ENCODE data around the gene WWC1. TPM values are rescaled to one million over a fixed set of nuclear protein-coding genes. Genes with fewer than 3 reads are reported as not detected.
A peak's percentile ranks its signal among the peaks of the same experiment; 100 is the strongest.
"Not testable (repeated sequence)": the region's sequence is repeated elsewhere in the genome, so short reads cannot be mapped to it uniquely, and the experiment has no call there.

The WWC1 gene
- total RNA-seq, 1 experiment from 2014 or later = 98.5 TPM

DNA sequence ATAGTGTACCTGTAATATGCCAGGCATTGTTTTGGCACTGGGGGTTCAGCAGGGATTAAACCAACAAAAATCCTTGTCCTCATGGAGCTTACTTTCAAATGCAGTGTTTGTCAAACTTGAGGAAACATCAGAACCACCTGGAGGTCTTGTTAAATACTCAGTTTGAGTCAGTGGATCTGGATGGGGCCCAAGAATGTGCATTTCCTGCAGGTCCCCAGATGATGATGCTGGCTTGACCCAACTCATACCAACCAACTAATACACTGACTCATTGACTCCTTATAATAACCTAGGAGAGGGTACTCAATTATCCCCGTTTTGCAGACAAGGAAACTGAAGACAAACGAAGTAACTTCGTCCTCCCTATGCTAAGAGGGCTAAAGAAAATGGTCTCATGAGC, 11.3 kb downstream of the WWC1 start:
- no peak for DNase-seq (ENCODE audit: low read depth)
- in situ Hi-C loops (cut with HindIII; ENCODE audit: low pct_unique_long_range_greater_than_20kb, low sequenced_read_pairs) = no loop called here

DNA sequence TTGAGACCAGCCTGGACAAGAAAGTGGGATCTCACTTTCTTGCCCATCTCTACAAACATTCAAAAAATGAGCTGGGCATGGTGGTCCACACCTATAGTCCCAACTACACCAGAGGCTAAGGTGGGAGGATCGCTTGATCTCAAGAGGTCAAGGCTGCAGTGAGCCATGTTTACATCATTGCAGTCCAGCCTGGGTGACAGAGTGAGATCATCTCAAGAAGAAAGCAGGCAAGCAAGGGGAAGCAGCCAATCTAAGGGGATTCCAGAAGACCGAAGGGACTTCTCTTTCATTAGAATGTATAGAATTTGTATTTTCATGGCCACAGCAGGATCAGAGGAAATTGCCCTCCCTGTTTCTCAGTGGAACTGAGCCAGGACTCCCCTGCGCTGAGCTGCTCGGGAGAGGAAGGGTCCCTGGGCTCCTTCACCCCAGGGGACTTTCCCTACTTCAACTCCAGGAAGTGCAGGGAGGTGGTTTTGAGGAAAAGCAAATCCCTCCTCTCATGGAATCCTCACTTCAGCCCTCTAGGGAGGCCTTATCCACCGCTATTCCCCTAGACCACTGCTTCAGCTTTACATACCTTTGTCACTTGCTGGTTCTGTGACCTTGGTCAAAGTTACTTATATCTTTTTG, 12.1 kb downstream of the WWC1 start:
- DNase-seq (ENCODE audit: low read depth) = no peak
- in situ Hi-C loops (cut with HindIII; ENCODE audit: low pct_unique_long_range_greater_than_20kb, low sequenced_read_pairs) = no loop called here

DNA sequence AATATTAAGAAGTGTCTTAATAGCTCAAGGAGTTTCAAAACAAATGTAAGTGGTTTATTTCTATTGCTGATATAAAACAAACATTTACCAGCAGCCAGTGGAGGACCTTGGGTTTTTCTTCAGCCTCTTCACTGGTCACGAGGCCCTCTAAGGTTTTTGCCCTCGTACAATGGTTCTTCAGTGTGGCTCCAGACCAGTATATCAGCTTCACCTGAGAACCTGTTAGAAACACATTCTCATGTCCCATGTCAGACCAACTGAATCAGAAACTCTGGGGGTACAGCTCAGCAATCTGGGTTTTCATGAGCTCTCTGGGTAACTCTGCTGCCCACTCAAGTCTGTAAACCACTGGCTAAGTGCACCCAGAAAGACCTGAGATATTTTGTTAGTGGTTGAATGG, 12.9 kb downstream of the WWC1 start:
- in situ Hi-C loops (cut with HindIII; ENCODE audit: low pct_unique_long_range_greater_than_20kb, low sequenced_read_pairs) = no loop called here
- DNase-seq (ENCODE audit: low read depth) = no peak

DNA sequence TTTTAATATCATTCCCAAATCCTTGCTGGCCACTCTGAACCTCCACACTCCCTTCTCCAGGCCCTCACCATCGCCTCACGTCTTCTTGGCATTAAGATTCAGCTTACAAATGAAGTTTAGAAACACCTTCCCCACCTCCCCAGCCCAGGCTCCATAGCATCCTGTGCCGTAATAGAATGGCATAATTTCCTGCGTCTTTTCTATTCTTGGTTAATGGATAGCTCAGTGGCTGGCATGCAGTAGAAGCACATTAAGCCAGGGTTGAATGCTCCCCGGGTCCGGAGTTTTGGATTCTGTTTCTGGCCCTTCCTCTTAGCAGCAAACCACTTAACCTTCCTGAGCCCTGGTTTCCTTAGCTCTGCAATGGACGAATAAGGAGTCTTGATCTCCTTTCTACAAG, 13.8 kb downstream of the WWC1 start:
- peak; percentile 87 for DNase-seq (ENCODE audit: low read depth)
- in situ Hi-C loops (cut with HindIII; ENCODE audit: low pct_unique_long_range_greater_than_20kb, low sequenced_read_pairs) = no loop called here

DNA sequence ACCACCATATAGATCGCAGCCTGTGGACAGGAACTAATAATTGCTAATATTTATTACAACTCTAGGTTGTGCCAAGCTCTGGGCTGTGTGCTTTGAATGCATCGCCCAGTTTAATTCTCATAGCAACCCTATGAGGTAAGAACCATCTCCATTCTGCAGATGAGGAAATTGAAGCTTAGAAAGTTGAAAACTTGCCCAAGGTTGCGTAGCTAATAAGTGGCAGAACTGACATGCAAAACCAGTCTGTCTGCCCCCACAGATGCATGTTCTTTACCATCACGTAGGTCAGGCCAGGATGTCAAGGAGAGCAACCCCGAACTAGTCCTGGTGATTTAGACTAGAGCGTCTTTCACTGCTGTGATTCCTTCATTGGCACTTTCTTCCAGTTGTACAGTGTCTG, 15.6 kb downstream of the WWC1 start:
- in situ Hi-C loops (cut with HindIII; ENCODE audit: low pct_unique_long_range_greater_than_20kb, low sequenced_read_pairs) = no loop called here
- DNase-seq (ENCODE audit: low read depth) = no peak

DNA sequence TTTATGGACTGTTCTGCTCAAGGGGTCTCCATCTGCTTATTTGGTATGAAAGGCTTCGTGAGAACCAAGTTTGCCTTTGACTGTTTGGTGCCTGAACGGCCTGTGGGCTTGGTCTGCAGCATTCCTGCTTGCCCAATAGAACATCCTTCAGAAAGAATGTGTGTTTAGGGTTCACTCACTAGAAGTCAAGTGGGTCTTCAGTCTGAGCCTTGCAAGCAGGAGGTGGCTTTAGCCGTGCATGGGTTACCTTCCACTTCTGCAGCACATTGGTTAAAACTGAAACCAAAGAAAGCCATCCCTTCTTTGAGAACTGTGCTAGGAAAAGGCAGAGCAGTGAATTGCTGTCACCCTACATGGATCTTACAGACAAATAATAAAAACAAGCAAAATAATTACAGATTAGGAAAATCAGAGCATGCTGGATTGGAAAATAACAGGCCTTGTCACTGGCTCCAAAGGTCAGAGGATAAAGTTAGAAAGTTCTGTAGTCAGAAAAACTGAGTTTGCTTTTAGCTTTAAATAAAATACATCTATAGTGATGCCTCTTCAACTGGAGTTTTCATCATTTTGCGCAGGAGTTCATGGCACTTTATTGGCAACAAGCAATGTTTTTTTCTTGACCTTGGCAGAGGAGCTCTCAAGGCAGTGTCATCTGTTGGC, 16.6 kb downstream of the WWC1 start:
- no peak for DNase-seq (ENCODE audit: low read depth)
- in situ Hi-C loops (cut with HindIII; ENCODE audit: low pct_unique_long_range_greater_than_20kb, low sequenced_read_pairs) = no loop called here

DNA sequence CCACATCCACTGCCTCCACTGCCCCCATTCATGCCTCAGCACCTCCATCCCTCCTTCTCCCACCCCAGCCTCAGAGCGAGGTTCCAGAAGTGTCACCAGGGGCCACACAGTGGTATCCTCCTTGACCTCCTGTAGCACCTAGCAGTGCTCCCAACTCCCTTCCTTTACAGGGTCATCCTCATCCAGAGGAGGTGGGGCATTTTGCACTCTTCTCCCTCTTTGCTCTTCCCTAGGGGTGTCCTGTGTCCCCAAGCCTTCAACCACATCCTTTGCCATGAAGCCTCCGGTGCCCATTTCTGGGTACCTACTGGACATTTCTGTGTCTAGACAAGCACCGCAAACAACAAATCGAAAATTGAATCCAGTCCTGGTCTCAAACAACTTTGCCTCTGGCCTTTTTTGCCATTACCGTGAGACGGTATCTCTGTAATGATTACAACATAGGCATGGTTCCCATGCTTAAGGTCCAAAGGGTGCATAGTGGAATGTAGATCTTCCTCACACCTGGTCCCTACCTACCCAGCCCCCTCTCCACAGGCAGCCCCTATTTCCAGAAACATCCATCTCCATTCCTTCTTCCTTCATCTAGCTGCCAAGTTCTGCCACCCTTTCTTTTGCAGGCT, 17.6 kb downstream of the WWC1 start:
- DNase-seq (ENCODE audit: low read depth) = no peak
- in situ Hi-C loops (cut with HindIII; ENCODE audit: low pct_unique_long_range_greater_than_20kb, low sequenced_read_pairs) = no loop called here

DNA sequence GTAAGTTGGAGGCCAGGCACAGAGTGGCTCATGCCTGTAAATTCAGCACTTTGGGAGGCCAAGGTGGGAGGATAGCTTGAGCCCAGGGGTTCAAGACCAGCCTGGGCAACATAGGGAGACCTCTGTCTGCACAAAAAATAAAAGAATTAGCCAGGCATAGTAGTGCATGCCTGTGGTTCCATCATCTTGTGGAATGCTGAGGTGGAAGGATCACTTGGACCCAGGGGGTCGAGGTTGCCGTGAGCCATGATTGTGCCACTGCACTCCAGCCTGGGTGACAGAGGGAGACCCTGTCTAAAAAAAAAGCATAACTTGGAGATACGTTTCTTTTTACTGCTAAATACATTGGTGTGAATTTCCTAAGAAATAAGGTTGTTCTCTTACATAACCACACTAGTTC, 19.1 kb downstream of the WWC1 start:
- in situ Hi-C loops (cut with HindIII; ENCODE audit: low pct_unique_long_range_greater_than_20kb, low sequenced_read_pairs); DNase-seq (ENCODE audit: low read depth): not testable (repeated sequence)

DNA sequence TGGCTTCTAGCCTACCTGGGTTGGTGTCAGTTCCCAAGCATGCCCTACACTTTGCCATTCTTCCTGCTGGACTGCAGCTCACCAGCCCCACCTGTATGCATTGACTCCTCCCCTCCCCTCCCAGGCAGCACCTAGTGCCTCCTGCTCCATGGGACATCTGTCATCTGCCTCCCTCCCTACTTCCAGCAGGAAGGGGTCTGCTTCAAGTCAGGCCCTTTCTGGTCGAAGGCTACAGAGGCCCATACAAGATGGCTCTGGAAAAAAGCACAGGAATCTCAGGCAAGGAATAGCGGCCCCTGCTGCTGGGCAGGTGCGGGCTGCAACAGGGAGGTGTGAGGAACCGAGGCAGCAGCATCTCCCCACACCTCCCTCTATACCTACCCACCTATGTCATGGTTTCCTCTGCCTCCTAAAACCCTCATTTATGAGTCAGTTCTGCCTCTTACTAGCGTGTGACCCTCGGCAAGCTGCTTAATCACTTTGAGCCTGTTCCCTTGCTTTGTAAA, 19.7 kb downstream of the WWC1 start:
- DNase-seq (ENCODE audit: low read depth) = no peak
- in situ Hi-C loops (cut with HindIII; ENCODE audit: low pct_unique_long_range_greater_than_20kb, low sequenced_read_pairs) = no loop called here

DNA sequence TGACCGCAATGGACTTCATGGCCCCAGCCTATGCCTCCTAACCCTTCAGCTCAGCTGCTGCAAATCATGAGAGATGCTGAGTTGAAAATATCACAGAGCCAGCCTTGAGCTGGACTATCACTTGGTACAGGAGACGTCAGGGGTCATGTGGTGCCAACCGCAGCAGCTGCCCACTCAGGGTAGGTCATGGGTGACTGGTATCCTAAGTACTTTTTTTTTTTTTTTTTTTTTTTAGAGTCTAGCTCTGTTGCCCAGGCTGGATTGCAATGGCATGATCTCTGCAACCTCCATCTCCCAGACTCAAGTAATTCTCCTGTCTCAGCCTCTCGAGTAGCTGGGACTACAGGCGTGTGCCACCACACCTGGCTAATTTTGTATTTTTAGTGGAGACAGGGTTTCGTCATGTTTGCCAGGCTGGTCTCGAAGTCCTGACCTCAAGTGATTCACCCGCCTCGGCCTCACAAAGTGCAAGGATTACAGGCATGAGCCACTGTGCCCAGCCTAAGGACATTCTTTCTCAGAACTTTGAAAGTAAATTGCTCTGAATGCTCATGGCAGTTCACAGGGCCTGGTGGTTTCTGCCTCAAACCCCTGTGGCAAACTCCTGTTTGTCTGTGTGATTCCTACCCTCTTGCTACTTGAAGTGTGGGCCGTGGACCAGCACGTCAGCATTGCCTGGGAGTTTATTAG, 21.3 kb downstream of the WWC1 start:
- in situ Hi-C loops (cut with HindIII; ENCODE audit: low pct_unique_long_range_greater_than_20kb, low sequenced_read_pairs) = no loop called here
- peak; percentile 80 for DNase-seq (ENCODE audit: low read depth)

DNA sequence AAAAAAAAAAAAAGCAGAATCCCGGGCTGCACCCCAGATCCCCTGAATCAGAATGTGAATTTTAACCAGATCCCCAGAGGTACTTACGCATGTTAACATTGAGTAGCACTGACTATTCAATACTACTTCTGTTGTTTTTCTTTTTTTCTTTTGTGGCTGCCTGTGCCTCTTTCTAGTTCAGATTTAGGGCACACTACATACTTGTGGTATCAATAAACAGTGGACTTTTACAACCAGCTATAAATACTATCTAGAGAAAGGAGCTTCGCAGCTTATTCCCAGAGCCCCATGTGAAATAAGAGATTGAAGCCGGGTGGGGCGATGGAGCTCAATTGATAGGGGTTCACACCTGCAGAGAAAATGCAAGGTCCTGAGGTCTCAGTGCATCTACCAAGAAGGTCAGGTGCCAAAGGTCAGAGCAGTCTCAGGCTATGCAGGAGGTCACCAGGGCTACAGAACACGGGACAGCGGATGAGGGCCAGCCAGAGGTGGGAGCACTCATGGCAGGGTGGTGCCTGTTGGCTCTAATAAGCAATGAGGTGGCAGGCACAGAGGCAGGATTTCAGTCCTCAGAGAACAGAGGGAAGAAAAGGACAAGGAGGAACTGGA, 22.3 kb downstream of the WWC1 start:
- no peak for DNase-seq (ENCODE audit: low read depth)
- in situ Hi-C loops (cut with HindIII; ENCODE audit: low pct_unique_long_range_greater_than_20kb, low sequenced_read_pairs) = no loop called here

DNA sequence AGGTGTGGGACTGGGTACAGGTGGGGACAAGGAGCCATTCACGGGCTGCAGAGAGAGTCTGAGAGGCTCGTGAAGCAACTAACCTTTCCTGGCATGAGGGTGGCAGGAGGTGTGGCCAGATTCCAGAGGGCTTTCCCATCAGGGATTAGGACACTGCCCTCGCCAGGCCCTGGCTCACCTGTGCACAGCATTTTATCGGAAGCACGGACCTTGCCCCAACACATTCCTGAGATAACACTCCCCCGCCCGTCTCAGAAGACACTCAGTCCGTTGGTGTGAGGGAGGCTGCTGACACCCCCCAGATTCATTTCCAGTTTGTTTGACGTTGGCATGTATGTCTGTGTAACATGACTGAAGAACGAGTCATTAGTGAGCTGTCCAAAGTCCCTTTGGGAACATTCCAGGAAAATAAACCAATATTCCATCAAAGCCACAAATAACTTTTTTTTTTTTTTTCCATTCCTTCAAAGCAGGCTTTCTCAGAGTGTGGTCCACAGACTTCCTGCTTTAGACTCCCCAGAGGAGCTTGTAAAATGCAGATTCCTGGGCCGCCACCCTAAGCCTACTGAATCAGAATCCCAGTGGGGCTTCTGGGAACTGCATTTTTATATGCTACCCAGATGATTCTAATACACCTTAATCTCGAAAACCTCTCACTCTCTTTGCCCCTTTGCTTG, 23.4 kb downstream of the WWC1 start:
- in situ Hi-C loops (cut with HindIII; ENCODE audit: low pct_unique_long_range_greater_than_20kb, low sequenced_read_pairs) = no loop called here
- peak; percentile 98 for DNase-seq (ENCODE audit: low read depth)

DNA sequence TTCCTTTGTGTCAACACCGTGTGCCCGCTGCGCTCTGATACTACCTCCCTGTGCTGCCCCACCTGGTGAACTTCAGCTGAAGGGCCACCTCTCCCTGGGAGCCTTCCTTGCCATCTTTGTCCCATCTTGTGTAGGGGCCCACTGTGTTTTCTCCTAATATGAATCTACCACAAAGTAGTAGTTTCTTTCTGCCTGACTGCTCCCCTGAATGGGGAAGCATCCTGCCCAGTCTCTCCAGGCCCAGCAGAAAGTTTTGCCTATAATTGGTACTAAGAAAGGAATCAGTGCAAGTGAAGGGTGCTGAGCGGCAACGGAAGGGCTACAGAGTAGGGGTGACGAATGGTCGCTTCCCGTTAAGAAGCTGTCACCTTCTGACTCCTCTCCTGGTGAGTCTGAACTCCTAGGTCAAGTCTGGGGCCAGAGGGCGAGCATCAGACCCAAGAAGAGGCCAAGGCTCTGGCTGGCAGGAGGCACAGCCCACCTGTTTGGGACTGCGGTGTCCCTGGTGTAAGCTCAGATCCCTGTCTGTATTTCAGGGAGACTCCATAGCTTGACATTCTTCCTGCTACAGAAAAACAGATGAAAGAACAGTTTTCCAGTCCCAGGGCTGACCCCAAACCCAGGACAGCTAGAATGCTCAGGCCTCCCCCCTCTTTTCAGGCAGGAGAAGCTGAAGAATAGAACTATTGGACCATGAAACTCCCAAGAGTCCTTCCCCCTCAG, 24.1 kb downstream of the WWC1 start:
- DNase-seq (ENCODE audit: low read depth) = no peak
- in situ Hi-C loops (cut with HindIII; ENCODE audit: low pct_unique_long_range_greater_than_20kb, low sequenced_read_pairs) = no loop called here

DNA sequence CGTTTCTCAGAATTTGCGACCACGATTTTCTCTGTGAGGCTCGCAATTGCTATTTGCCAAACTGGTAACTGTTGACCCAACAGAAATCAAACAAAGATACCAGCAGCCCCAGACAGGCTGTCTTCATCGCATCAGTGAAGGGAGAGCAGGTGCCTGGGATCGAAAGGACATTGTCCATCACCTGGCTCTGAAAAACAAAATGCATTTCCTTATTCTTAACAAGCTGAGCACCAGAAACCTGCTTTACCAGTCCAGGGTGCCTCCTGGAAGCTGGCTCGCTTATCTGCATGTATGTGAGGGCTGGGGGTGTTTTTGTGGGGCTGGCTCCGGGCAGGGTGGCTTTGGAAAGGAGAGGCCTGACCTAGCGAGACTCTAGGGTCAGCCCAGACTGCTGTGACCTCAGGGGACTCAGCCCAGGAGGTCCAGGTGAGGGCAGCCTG, 24.7 kb downstream of the WWC1 start:
- in situ Hi-C loops (cut with HindIII; ENCODE audit: low pct_unique_long_range_greater_than_20kb, low sequenced_read_pairs) = no loop called here
- no peak for DNase-seq (ENCODE audit: low read depth)

DNA sequence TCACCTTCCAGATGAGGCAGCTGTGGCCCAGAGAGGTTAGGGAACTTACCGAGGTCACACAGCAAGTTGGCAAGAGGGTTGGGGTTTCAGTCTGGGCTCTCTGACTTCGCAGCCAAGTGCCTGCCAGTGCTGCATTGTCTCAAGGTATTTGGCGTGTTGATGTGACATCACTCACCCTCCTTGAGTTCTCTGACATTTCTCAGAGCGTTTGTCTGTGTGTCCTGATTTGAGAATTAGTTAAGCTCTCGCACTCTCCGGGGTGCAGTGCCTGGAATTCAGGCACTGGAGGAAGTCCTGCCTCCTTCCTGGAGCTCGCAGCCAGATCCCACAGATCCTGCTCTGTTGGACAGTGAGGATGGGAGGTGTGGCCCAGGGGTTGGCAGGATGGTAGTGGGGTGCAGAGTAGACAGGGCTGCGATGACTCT, 25.7 kb downstream of the WWC1 start:
- DNase-seq (ENCODE audit: low read depth) = no peak
- in situ Hi-C loops (cut with HindIII; ENCODE audit: low pct_unique_long_range_greater_than_20kb, low sequenced_read_pairs) = no loop called here

DNA sequence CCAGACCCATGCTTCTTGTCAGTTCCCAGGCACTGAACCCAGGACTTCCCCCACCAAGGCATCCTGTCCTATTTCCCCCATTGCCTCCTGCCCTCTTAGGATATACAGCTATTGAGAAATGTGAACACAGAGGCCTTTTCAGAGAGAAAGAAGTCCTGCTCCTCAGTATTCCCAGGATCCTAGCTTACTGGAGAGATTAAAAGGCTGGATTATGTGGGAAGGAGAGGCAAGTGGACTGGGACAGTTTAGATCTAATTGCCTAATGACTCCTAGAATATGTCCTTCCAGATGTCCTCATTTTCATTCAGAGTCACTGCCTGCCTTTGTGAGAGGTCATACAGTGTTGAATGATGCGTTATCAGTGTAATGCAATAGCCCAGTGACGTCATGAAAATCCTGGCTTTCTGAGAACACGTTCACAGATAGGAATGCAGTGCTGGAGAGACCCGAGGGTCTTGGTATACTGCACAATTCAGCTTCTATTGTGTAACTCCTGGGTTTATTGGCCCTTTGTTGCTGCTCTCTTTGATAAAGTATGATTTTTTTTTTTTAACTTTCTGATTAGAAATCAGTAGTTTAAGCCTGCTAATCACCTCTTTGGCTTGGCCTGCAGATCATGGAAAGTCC, 26.2 kb downstream of the WWC1 start:
- peak; percentile 78 for DNase-seq (ENCODE audit: low read depth)
- in situ Hi-C loops (cut with HindIII; ENCODE audit: low pct_unique_long_range_greater_than_20kb, low sequenced_read_pairs) = no loop called here

DNA sequence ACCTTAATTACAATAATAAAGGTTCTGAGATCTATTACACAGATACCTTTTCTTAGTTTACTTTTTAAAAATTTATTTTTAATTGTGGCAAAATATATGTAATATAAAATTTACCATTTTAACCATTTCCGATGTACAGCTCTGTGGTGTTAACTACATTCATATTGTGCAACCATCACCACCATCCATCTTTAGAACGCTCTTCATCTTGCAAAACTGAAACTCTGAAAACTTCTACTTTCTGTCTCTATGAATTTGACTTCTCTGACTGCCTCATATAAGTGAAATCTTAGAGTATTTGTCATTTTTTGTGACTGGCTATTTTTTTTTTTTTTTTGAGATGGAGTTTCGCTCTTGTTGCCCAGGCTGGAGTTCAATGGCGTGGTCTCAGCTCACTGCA, 26.8 kb downstream of the WWC1 start:
- no peak for DNase-seq (ENCODE audit: low read depth)

More for the DNA sequence above, 26.8 kb downstream of the WWC1 start:
- in situ Hi-C loops (cut with HindIII; ENCODE audit: low pct_unique_long_range_greater_than_20kb, low sequenced_read_pairs) = no loop called here

Data from Caki2 (cell line).